IMR-90 (cell line): ENCODE measurements around the gene PALB2. TPM values are rescaled to one million over a fixed set of nuclear protein-coding genes. Genes with fewer than 3 reads are reported as not detected.

Experiments used
- ATAC-seq: fragments of 200-7000 bp; cut with Tn5 transposase; 2 replicates; pipeline ENCODE4 v1.9.1; 2020; ENCODE audit warnings: low read depth, mild to moderate bottlenecking, moderate library complexity
- BruUV-seq: library from RNA; stranded (reverse); fragments of 400-500 nt; replicated peaks from 2 replicates; lab custom pipeline; 2021; lab: Mats Ljungman, UMichigan
- CTCF ChIA-PET: fragments of 300-600 bp; formaldehyde crosslinking; extraction: SDS; loops from one replicate; lab custom pipeline; 2021; ENCODE audit warnings: antibody characterized with exemption; lab: Yijun Ruan, JAX
- POLR2A ChIA-PET: fragments of 300-600 bp; sonication (Branson Sonifier 250); formaldehyde crosslinking; loops from one replicate; lab custom pipeline; 2022; ENCODE audit warnings: antibody characterized with exemption; ENCODE audit not compliant: unreplicated experiment; lab: Charles Lee
- DNase-seq: peaks from one replicate; pipeline ENCODE4 v3.0.0; 2013
- H2AFZ ChIP-seq: replicated peaks from 2 replicates; pipeline ENCODE3; 2013; ENCODE audit warnings: low read length, mild to moderate bottlenecking; ENCODE audit not compliant: poor library complexity
- H2AK5ac ChIP-seq: 2 replicates; pipeline ENCODE4 v1.6.1; 2013; ENCODE audit warnings: low read depth, low read length, inconsistent platforms
- H2AK9ac ChIP-seq: replicated peaks from 2 replicates; pipeline ENCODE3; 2013; ENCODE audit warnings: mild to moderate bottlenecking, low read depth, low read length, moderate library complexity; ENCODE audit not compliant: poor library complexity
- H2BK120ac ChIP-seq: 2 replicates; pipeline ENCODE4 v1.6.1; 2013; ENCODE audit warnings: low read depth, low read length, inconsistent platforms
- H2BK15ac ChIP-seq: 3 replicates; pipeline ENCODE4 v1.6.1; 2013; ENCODE audit warnings: low read depth, low read length, inconsistent platforms
- H2BK20ac ChIP-seq: 2 replicates; pipeline ENCODE4 v1.6.1; 2013; ENCODE audit warnings: low read depth, mild to moderate bottlenecking, inconsistent platforms, low read length, moderate library complexity
- H2BK5ac ChIP-seq: 2 replicates; pipeline ENCODE4 v1.6.1; 2013; ENCODE audit warnings: mild to moderate bottlenecking, low read depth, low read length, inconsistent platforms; ENCODE audit not compliant: poor library complexity, severe bottlenecking
- H3K14ac ChIP-seq: replicated peaks from 2 replicates; pipeline ENCODE4 v1.6.1; 2013; ENCODE audit warnings: low read depth, low read length, inconsistent platforms
- H3K18ac ChIP-seq: 2 replicates; pipeline ENCODE4 v1.6.1; 2013; ENCODE audit warnings: low read depth, low read length, control low read depth
- H3K23ac ChIP-seq: 2 replicates; pipeline ENCODE4 v1.6.1; 2013; ENCODE audit warnings: low read depth, low read length, inconsistent platforms
- H3K27ac ChIP-seq: 2 replicates; pipeline ENCODE4 v1.5.1; 2013; ENCODE audit warnings: mild to moderate bottlenecking, control low read depth, low read length; ENCODE audit not compliant: insufficient read depth
- H3K27me3 ChIP-seq: 2 replicates; pipeline ENCODE4 v1.6.1; 2013; ENCODE audit warnings: low read length; ENCODE audit not compliant: control insufficient read depth, insufficient read depth
- H3K36me3 ChIP-seq: 2 replicates; pipeline ENCODE4 v1.6.1; 2013; ENCODE audit warnings: low read length, mixed read lengths; ENCODE audit not compliant: control insufficient read depth, insufficient read depth
- H3K4ac ChIP-seq: 2 replicates; pipeline ENCODE4 v1.6.1; 2013; ENCODE audit warnings: low read depth, low read length, inconsistent platforms
- H3K4me1 ChIP-seq: 2 replicates; pipeline ENCODE4 v1.6.1; 2013; ENCODE audit warnings: low read length, mixed read lengths; ENCODE audit not compliant: control insufficient read depth, insufficient read depth
- H3K4me2 ChIP-seq: 2 replicates; pipeline ENCODE4 v1.6.1; 2013; ENCODE audit warnings: low read depth, mild to moderate bottlenecking, control low read depth, low read length, moderate library complexity
- H3K4me3 ChIP-seq: 2 replicates; pipeline ENCODE4 v1.5.1; 2013; ENCODE audit warnings: low read depth, mild to moderate bottlenecking, control low read depth, low read length, moderate library complexity; ENCODE audit not compliant: insufficient read depth
- H3K56ac ChIP-seq: 2 replicates; pipeline ENCODE4 v1.6.1; 2013; ENCODE audit warnings: low read length, inconsistent platforms; ENCODE audit not compliant: insufficient read depth; ENCODE audit errors: extremely low read depth
- H3K79me1 ChIP-seq, 2 experiments: 2 replicates each; pipeline ENCODE4 v1.6.1; 2013; ENCODE audit warnings: low read length in 2 of 2, inconsistent platforms in 1 of 2, low read depth in 1 of 2
- H3K9ac ChIP-seq: 2 replicates; pipeline ENCODE4 v1.6.1; 2013; ENCODE audit warnings: low read depth, low read length, control low read depth
- H3K9me1 ChIP-seq: 2 replicates; pipeline ENCODE4 v1.6.1; 2013; ENCODE audit warnings: low read length, inconsistent platforms; ENCODE audit not compliant: insufficient read depth
- H3K9me3 ChIP-seq: 2 replicates; pipeline ENCODE4 v1.6.1; 2013; ENCODE audit warnings: low read length; ENCODE audit not compliant: control insufficient read depth, insufficient read depth
- H4K20me1 ChIP-seq: 2 replicates; pipeline ENCODE4 v1.6.1; 2013; ENCODE audit warnings: low read length, inconsistent platforms; ENCODE audit not compliant: insufficient read depth
- H4K5ac ChIP-seq: 2 replicates; pipeline ENCODE4 v1.6.1; 2013; ENCODE audit warnings: mild to moderate bottlenecking, low read depth, low read length, control low read depth
- H4K8ac ChIP-seq, 2 experiments: 2 replicates each; pipeline ENCODE4 v1.6.1; 2013; ENCODE audit warnings: low read depth in 2 of 2, low read length in 2 of 2, control low read depth in 1 of 2, inconsistent platforms in 1 of 2
- H4K91ac ChIP-seq: 2 replicates; pipeline ENCODE4 v1.6.1; 2013; ENCODE audit warnings: low read depth, low read length, inconsistent platforms; ENCODE audit not compliant: insufficient read depth
- MXI1 ChIP-seq: IDR thresholded peaks from 2 replicates; pipeline ENCODE4 v1.6.1; 2012; ENCODE audit warnings: low read depth, mild to moderate bottlenecking, low read length, moderate library complexity, borderline replicate concordance
- USF2 ChIP-seq: fragments of 150-350 bp; IDR thresholded peaks from 2 replicates; pipeline ENCODE4 v1.6.1; 2017; ENCODE audit warnings: mild to moderate bottlenecking, antibody characterized with exemption, low read length, low read depth
- WGBS, 2 experiments: methylation state at CpG; one replicate each; pipeline versions ENCODE4 v1.1.5 to v1.1.7; 2013; ENCODE audit warnings: missing lambda C conversion rate in 2 of 2; ENCODE audit not compliant: insufficient read length in 1 of 2; ENCODE audit errors: extremely low coverage in 2 of 2; 5-methylcytosine and 5-hydroxymethylcytosine counted together
- dilution Hi-C: fragments of 300-500 bp; cut with HindIII; formaldehyde crosslinking; loops from one replicate; pipeline ENCODE4 v1.14.3; 2018; ENCODE audit warnings: low sequenced_read_pairs; ENCODE audit not compliant: unreplicated experiment
- in situ Hi-C: fragments of 300-500 bp; cut with MboI; formaldehyde crosslinking; loops from 3 replicates; pipeline ENCODE4 v1.14.3; 2019; ENCODE audit warnings: low sequenced_read_pairs, inconsistent platforms, mixed read lengths
- intact Hi-C: fragments of 100-400 bp; cut with micrococcal nuclease; formaldehyde crosslinking; loops from 2 replicates; pipeline ENCODE4 v1.10.0; 2022
- polyA plus RNA-seq, 3 experiments: library from polyadenylated mRNA; depleted of rRNA; stranded (reverse); fragments of >200 nt; gene quantifications; 2 replicates each; pipeline ENCODE4 v1.2.3, GENCODE V29; 2012; ENCODE audit warnings: low replicate concordance in 1 of 3
- total RNA-seq: library from RNA; depleted of rRNA; stranded (reverse); fragments of >200 nt; gene quantifications from 2 replicates; pipeline ENCODE4 v1.2.3, GENCODE V29; 2012

PALB2 gene
- total and polyA plus RNA-seq, 2 of the 4 experiments (the other 2 are of a cell fraction) = 4.1 to 8.6 TPM

GRCh38 chr16:23557779-23558702 is 83.1 kb downstream of the PALB2 start:
- Histone ChIP-seq H4K8ac (peak overlapping the region; percentile 86 to 97), H3K4ac (peak overlapping the region; percentile 80), H3K9me1 (no peaks in the 10 kb centered on the region; the same call in none of the 2 replicates), H2AK9ac (peak overlapping the region; percentile 99), H2AK5ac (peak overlapping the region; percentile 96), H2BK20ac (no peak overlapping the region), H3K36me3 (peaks cover 32% of the 10 kb centered on the region), H2BK15ac (no peak overlapping the region; the same call in 2 of the 3 replicates), H3K4me1 (no peaks in the 10 kb centered on the region), H3K56ac (peak overlapping the region; percentile 64), H4K20me1 (peaks cover 11% of the 10 kb centered on the region; the same call in 1 of the 2 replicates), H3K4me3 (peak overlapping the region; percentile 67), H4K91ac (peak overlapping the region; percentile 67), H4K5ac (peak overlapping the region; percentile 25), H3K18ac (peak overlapping the region; percentile 11), H3K27ac (peak overlapping the region; percentile 52), H3K9ac (peak overlapping the region; percentile 100), H2BK5ac (peak overlapping the region; percentile 57), H3K23ac (peak overlapping the region; percentile 76), H3K14ac (peak overlapping the region; percentile 91), H3K27me3 (no peaks in the 10 kb centered on the region), H3K4me2 (peak overlapping the region; percentile 100), H3K9me3 (no peaks in the 10 kb centered on the region), H3K79me1 (peaks cover 40 to 63% of the 10 kb centered on the region in 2 experiments), H2AFZ (peak overlapping the region; percentile 93), H2BK120ac (no peak overlapping the region)
- no TSS peak for BruUV-seq
- WGBS, 2 experiments = no CpG with 5 or more reads among the region's 60 CpGs
- ATAC-seq = peak; percentile 31
- ChIA-PET POLR2A (interaction anchor here (0.6 kb wide), 1 partner anchor 121 kb away, joined by 3 read pairs; no protein-coding TSS in a partner anchor), CTCF (interaction anchor here (0.5 to 0.9 kb wide), 6 partner anchors 12 to 945 kb away, joined by 3 to 7 read pairs (median 4); no protein-coding TSS in a partner anchor)
- dilution Hi-C loops (no loop called here), intact Hi-C loops (loop anchor here (1.0 to 5.0 kb wide), 2 partner anchors 84 to 478 kb away; partner anchors contain the start of genes DCTN5 and PALB2), in situ Hi-C loops (no loop called here)
- TF ChIP-seq USF2 (no peak), MXI1 (peak; percentile 78)
- DNase-seq = peak; percentile 44
